Measurements from ENCODE around the gene EEF1G.
A peak's percentile ranks its signal among the peaks of the same experiment; 100 is the strongest.
"Not testable (repeated sequence)": the region's sequence is repeated elsewhere in the genome, so short reads cannot be mapped to it uniquely, and the experiment has no call there.

Gene EEF1G

GRCh38 chr11:62581735-62582134 lies 8.0 kb upstream of the EEF1G start:
- peaks cover 7 to 74% of the 10 kb centered on the region in 2 experiments; a peak in 2 of 3 replicates for H3K36me3 ChIP-seq (ENCODE audit: control insufficient read depth in 2 of 2, insufficient read depth in 1 of 2, low read length in 2 of 2)
- not testable (repeated sequence) for H3K4me1 ChIP-seq (ENCODE audit: control insufficient read depth, insufficient read depth, low read length); H3K27ac ChIP-seq (ENCODE audit: extremely low read depth, low read depth, low read length); H3K9me3 ChIP-seq (ENCODE audit: control insufficient read depth, insufficient read depth, low read depth, low read length); H3K4me3 ChIP-seq (ENCODE audit: low read depth, low read length)
- POLR2A ChIA-PET: interaction anchor here (2.0 to 2.5 kb wide), 2 partner anchors 8 to 10 kb away, joined by 10 to 13 read pairs; partner anchors contain the start of genes EEF1G and TUT1
- CTCF ChIA-PET: interaction anchor here (1.4 kb wide), 1 partner anchor 30 kb away, joined by 5 read pairs; no protein-coding TSS in a partner anchor
- peak; percentile 69; the same call in 1 of the 2 replicates for TF ChIP-seq ZNF121 (tag by site-specific recombination; IDR thresholded peaks at IDR 0.05)

GRCh38 chr11:62580959-62581715 lies 7.4 kb upstream of the EEF1G start:
- POLR2A ChIA-PET: interaction anchor here (2.0 to 2.5 kb wide), 2 partner anchors 7 to 10 kb away, joined by 10 to 13 read pairs; partner anchors contain the start of genes EEF1G and TUT1
- TF ChIP-seq ZNF175 (tag by site-specific recombination; IDR thresholded peaks at IDR 0.05) (no peak), ZNF341 (tag by site-specific recombination; IDR thresholded peaks at IDR 0.05; ENCODE audit: low read depth) (peak; percentile 65)
- TF ChIP-seq, protein P1, sequence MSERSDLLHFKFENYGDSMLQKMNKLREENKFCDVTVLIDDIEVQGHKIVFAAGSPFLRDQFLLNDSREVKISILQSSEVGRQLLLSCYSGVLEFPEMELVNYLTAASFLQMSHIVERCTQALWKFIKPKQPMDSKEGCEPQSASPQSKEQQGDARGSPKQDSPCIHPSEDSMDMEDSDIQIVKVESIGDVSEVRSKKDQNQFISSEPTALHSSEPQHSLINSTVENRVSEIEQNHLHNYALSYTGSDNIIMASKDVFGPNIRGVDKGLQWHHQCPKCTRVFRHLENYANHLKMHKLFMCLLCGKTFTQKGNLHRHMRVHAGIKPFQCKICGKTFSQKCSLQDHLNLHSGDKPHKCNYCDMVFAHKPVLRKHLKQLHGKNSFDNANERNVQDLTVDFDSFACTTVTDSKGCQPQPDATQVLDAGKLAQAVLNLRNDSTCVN (tag by site-specific recombination; optimal IDR thresholded peaks at IDR 0.05): no peak

DNA sequence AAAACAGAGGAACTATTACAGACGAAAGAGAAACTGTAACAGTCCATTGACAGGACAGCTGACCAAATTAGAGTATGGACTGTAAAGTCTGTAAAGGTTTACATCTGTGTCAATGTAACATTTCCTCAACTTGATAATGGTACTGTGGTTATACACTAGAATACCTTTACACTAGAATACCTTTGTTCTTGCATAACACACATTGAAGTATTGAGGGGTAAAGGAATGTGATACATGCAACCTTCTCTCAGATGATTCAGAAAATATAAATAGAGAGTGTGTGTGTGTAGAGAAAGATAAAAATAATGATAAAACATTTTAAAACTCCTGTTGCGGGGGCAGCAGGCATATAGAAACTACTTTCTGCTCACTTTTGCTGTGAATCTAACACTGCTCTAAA lies 5.6 kb upstream of the EEF1G start:
- H3K4me1 ChIP-seq (ENCODE audit: control insufficient read depth, insufficient read depth, low read length): no peaks in the 10 kb centered on the region
- TF ChIP-seq ZNF302 (tag by site-specific recombination; IDR thresholded peaks at IDR 0.05; ENCODE audit: low read depth): no peak
- TF ChIP-seq ZNF426 (tag by site-specific recombination; IDR thresholded peaks at IDR 0.05): no peak
- TF ChIP-seq PRDM4 (tag by site-specific recombination; IDR thresholded peaks at IDR 0.05): no peak
- TF ChIP-seq ZNF48 (tag by site-specific recombination; IDR thresholded peaks at IDR 0.05): no peak
- TF ChIP-seq ZNF623 (tag by site-specific recombination; IDR thresholded peaks at IDR 0.05): no peak
- no peak for TF ChIP-seq ZBTB21 (tag by site-specific recombination; IDR thresholded peaks at IDR 0.05)
- no peak for TF ChIP-seq ZNF112 (tag by site-specific recombination; IDR thresholded peaks at IDR 0.05)
- TF ChIP-seq, protein P2, sequence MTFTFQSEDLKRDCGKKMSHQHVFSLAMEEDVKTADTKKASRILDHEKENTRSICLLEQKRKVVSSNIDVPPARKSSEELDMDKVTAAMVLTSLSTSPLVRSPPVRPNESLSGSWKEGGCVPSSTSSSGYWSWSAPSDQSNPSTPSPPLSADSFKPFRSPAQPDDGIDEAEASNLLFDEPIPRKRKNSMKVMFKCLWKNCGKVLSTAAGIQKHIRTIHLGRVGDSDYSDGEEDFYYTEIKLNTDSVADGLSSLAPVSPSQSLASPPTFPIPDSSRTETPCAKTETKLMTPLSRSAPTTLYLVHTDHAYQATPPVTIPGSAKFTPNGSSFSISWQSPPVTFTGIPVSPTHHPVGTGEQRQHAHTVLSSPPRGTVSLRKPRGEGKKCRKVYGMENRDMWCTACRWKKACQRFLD (tag by site-specific recombination; IDR thresholded peaks at IDR 0.05): no peak
- no peak for TF ChIP-seq SCRT2 (tag by site-specific recombination; IDR thresholded peaks at IDR 0.05)
- no peak for TF ChIP-seq HOXD13 (CRISPR knock-in tag; IDR thresholded peaks at IDR 0.05; ENCODE audit: borderline replicate concordance)
- TF ChIP-seq ZSCAN23 (tag by site-specific recombination; IDR thresholded peaks at IDR 0.05): no peak
- TF ChIP-seq KLF1 (tag by site-specific recombination; IDR thresholded peaks at IDR 0.05): no peak
- no peak for TF ChIP-seq ZNF10 (tag by site-specific recombination; IDR thresholded peaks at IDR 0.05)
- no peak for TF ChIP-seq ZNF121 (tag by site-specific recombination; IDR thresholded peaks at IDR 0.05)
- no peak for TF ChIP-seq ZEB2 (tag by site-specific recombination; IDR thresholded peaks at IDR 0.05)
- TF ChIP-seq ZNF23 (tag by site-specific recombination; IDR thresholded peaks at IDR 0.05; ENCODE audit: borderline replicate concordance): no peak
- TF ChIP-seq ZBTB8A (tag by site-specific recombination; IDR thresholded peaks at IDR 0.05): no peak
- no peaks in the 10 kb centered on the region for H3K9me3 ChIP-seq (ENCODE audit: control insufficient read depth, insufficient read depth, low read depth, low read length)
- H3K27ac ChIP-seq (ENCODE audit: extremely low read depth, low read depth, low read length): no peak overlapping the region
- no peak overlapping the region for H3K4me3 ChIP-seq (ENCODE audit: low read depth, low read length)
- POLR2A ChIA-PET: interaction anchor here (0.8 to 3.2 kb wide), 3 partner anchors 12 to 86 kb away, joined by 3 to 8 read pairs (median 3); partner anchors contain the start of genes C11orf98, CSKMT, MTA2 and TUT1
- H3K36me3 ChIP-seq (ENCODE audit: control insufficient read depth in 2 of 2, insufficient read depth in 1 of 2, low read length in 2 of 2): peaks cover 0 to 83% of the 10 kb centered on the region in 2 experiments; a peak in 2 of 3 replicates
- CTCF ChIA-PET: interaction anchor here (0.7 to 1.1 kb wide), 2 partner anchors 10 to 18 kb away, joined by 4 read pairs; no protein-coding TSS in a partner anchor

More at GRCh38 chr11:62580959-62581715, 7.4 kb upstream of the EEF1G start:
- H3K4me3 ChIP-seq (ENCODE audit: low read depth, low read length): no peak overlapping the region
- no peaks in the 10 kb centered on the region for H3K9me3 ChIP-seq (ENCODE audit: control insufficient read depth, insufficient read depth, low read depth, low read length)
- H3K36me3 ChIP-seq (ENCODE audit: control insufficient read depth in 2 of 2, insufficient read depth in 1 of 2, low read length in 2 of 2): peaks cover 4 to 75% of the 10 kb centered on the region in 2 experiments; a peak in 2 of 3 replicates
- CTCF ChIA-PET: interaction anchor here (1.4 kb wide), 1 partner anchor 30 kb away, joined by 5 read pairs; no protein-coding TSS in a partner anchor
- H3K4me1 ChIP-seq (ENCODE audit: control insufficient read depth, insufficient read depth, low read length): no peaks in the 10 kb centered on the region
- no peak overlapping the region for H3K27ac ChIP-seq (ENCODE audit: extremely low read depth, low read depth, low read length)
